Pancreas (tissue), 10 donors: ENCODE results near the gene STX18. TPM values are rescaled to one million over a fixed set of nuclear protein-coding genes. Genes with fewer than 3 reads are reported as not detected.
"Not testable (repeated sequence)": the region's sequence is repeated elsewhere in the genome, so short reads cannot be mapped to it uniquely, and the experiment has no call there.

Experiments
- ATAC-seq, 4 donors: fragments of 200-7000 bp; cut with Tn5 transposase; one replicate each; pipeline versions ENCODE4 v1.8.0 to v1.9.1; 2020; ENCODE audit warnings: mild to moderate bottlenecking in 4 of 4, moderate library complexity in 4 of 4
- DNase-seq, 6 donors: peaks; one replicate each; pipeline ENCODE4 v3.0.0-alpha.2; 2020
- FAIRE-seq: peaks from 2 replicates; lab custom pipeline; 2012; peaks lifted over from hg19 to GRCh38; lab: Jason Lieb, UNC
- H3K27ac ChIP-seq, 4 donors: fragments of 200-600 bp; sonication (generic); 1 replicate in 3 of 4; 2 replicates in 1 of 4; pipeline versions ENCODE4 v1.5.0 to v1.8.0; 2020
- H3K27me3 ChIP-seq, 4 donors: fragments of 200-600 bp; one replicate each; pipeline ENCODE4 v1.8.0; 2021
- H3K36me3 ChIP-seq, 3 donors: fragments of 200-600 bp; sonication (generic) in 1 of 3; one replicate each; pipeline versions ENCODE4 v1.5.0 to v1.8.0; 2020 to 2021
- H3K4me1 ChIP-seq, 3 donors: fragments of 200-600 bp; one replicate each; pipeline ENCODE4 v1.8.0; 2021
- H3K4me3 ChIP-seq, 4 donors: fragments of 200-600 bp; sonication (generic) in 2 of 4; one replicate each; pipeline versions ENCODE4 v1.5.0 to v1.8.0; 2020 to 2021
- H3K9me3 ChIP-seq, 4 donors: fragments of 200-600 bp; one replicate each; pipeline ENCODE4 v1.8.0; 2021
- CTCF ChIP-seq, 4 donors: fragments of 200-600 bp; sonication (generic) in 3 of 4; IDR thresholded peaks; one replicate each; pipeline versions ENCODE4 v1.5.0 to v1.8.0; 2021; ENCODE audit warnings: antibody characterized with exemption in 4 of 4
- WGBS, 2 donors: extraction: QIAGEN DNeasy Blood & Tissue Kit; methylation state at CpG; one replicate each; pipeline ENCODE4 v1.1.7; 2013; 5-methylcytosine and 5-hydroxymethylcytosine counted together
- intact Hi-C, 3 donors: fragments of 100-400 bp; cut with DNase I; formaldehyde crosslinking; loops; one replicate each; pipeline versions ENCODE4 v1.11.1 to v1.14.2; 2022
- polyA plus RNA-seq, 2 donors: library from polyadenylated mRNA; stranded (reverse); fragments of 200-250 nt; gene quantifications; one replicate each; pipeline ENCODE4 v1.2.3, GENCODE V29; 2013
- total RNA-seq, 6 donors: library from RNA; stranded (reverse); fragmentation: NEBNext Ultra II Directional in 4 of 6; extraction: Animal tissue kit (Norgen Biotek cat#: 25700) in 4 of 6; gene quantifications; one replicate each; pipeline versions ENCODE4 v1.2.1 to v1.2.4, GENCODE V29; 2021 to 2023
- donor health status: healthy with polysubstance abuse.
- donor health status: DM: no; HTN: no; CAD: no; lungs with moderate emphysema.
- donor health status: DM: no; HTN: no; CAD: no.
- donor health status: control.
- donor health status: control.
- donor health status: Bipolar disorder and iron deficiency.
- donor health status: DM: yes; HTN: yes; CAD: no.
- donor health status: DM: no; HTN: no; CAD: no.
- donor health status: DM: no; HTN: no; CAD: no.
- donor health status: DM: yes; HTN: yes; CAD: no.

The STX18 gene
- total and polyA plus RNA-seq, 8 donors = 13.6 to 35.9 (median 19.0) TPM

GRCh38 chr4:4423706-4424498, 117.9 kb downstream of the STX18 start:
- H3K9me3 ChIP-seq = no peaks in the 10 kb centered on the region
- no peaks in the 10 kb centered on the region for H3K4me1 ChIP-seq
- no peak overlapping the region for H3K4me3 ChIP-seq
- no peaks in the 10 kb centered on the region for H3K27me3 ChIP-seq
- DNase-seq = no peak
- H3K36me3 ChIP-seq = peaks cover 6 to 50% (median 27%) of the 10 kb centered on the region in 3 donors
- FAIRE-seq = no peak
- peak overlapping the region in 1 of 4 donors; percentile 28 for H3K27ac ChIP-seq
- 78 to 86% methylated on average over 9 of the region's 9 CpGs for WGBS, 2 donors
- peak in 2 of 4 donors; percentile 38 to 42 for ATAC-seq
- TF ChIP-seq CTCF (IDR thresholded peaks at IDR 0.05) = no peak
- intact Hi-C loops = no loop called here

GRCh38 chr4:4422856-4423499, 118.9 kb downstream of the STX18 start:
- WGBS, 2 donors = 72 to 75% methylated on average over 12 of the region's 12 CpGs
- no peak overlapping the region for H3K27ac ChIP-seq
- H3K36me3 ChIP-seq = peaks cover 6 to 50% (median 30%) of the 10 kb centered on the region in 3 donors
- no peak for DNase-seq
- peak in 2 of 4 donors; percentile 42 to 51 for ATAC-seq
- H3K9me3 ChIP-seq = no peaks in the 10 kb centered on the region
- H3K4me1 ChIP-seq = no peaks in the 10 kb centered on the region
- intact Hi-C loops = no loop called here
- no peaks in the 10 kb centered on the region for H3K27me3 ChIP-seq
- TF ChIP-seq CTCF (IDR thresholded peaks at IDR 0.05) = no peak
- FAIRE-seq = no peak
- H3K4me3 ChIP-seq = no peak overlapping the region

GRCh38 chr4:4422117-4422516, 119.7 kb downstream of the STX18 start:
- H3K4me1 ChIP-seq, FAIRE-seq, H3K4me3 ChIP-seq, intact Hi-C loops, ATAC-seq, H3K27me3 ChIP-seq, DNase-seq, H3K9me3 ChIP-seq, H3K27ac ChIP-seq: not testable (repeated sequence)
- H3K36me3 ChIP-seq = peaks cover 6 to 49% (median 30%) of the 10 kb centered on the region in 3 donors
- WGBS, 2 donors = 93 to 95% methylated on average over 7 of the region's 7 CpGs

GRCh38 chr4:4421356-4421755, 120.5 kb downstream of the STX18 start:
- no peaks in the 10 kb centered on the region for H3K9me3 ChIP-seq
- intact Hi-C loops = no loop called here
- H3K36me3 ChIP-seq = peaks cover 6 to 49% (median 30%) of the 10 kb centered on the region in 3 donors
- no peaks in the 10 kb centered on the region for H3K27me3 ChIP-seq
- no peak overlapping the region for H3K27ac ChIP-seq
- no peaks in the 10 kb centered on the region for H3K4me1 ChIP-seq
- no peak overlapping the region for H3K4me3 ChIP-seq
- DNase-seq (no peak), FAIRE-seq (no peak), ATAC-seq (no peak)
- 94 to 99% methylated on average over 11 of the region's 11 CpGs for WGBS, 2 donors
- TF ChIP-seq CTCF (IDR thresholded peaks at IDR 0.05) = no peak

- peak in 1 of 6 donors; percentile 32 for DNase-seq
- intact Hi-C loops = no loop called here
- H3K4me3 ChIP-seq = no peak overlapping the region
- 95 to 96% methylated on average over 12 of the region's 12 CpGs for WGBS, 2 donors
- H3K4me1 ChIP-seq = no peaks in the 10 kb centered on the region
- H3K9me3 ChIP-seq = no peaks in the 10 kb centered on the region
- FAIRE-seq = no peak
- no peak for TF ChIP-seq CTCF (IDR thresholded peaks at IDR 0.05)
- no peaks in the 10 kb centered on the region for H3K27me3 ChIP-seq
- no peak overlapping the region for H3K27ac ChIP-seq
- ATAC-seq = no peak
- peaks cover 6 to 49% (median 30%) of the 10 kb centered on the region in 3 donors for H3K36me3 ChIP-seq
These were observed 121.4 kb downstream of the STX18 start for GRCh38 chr4:4420421-4420820.
